ENCODE data around the gene TEX19.

DNA sequence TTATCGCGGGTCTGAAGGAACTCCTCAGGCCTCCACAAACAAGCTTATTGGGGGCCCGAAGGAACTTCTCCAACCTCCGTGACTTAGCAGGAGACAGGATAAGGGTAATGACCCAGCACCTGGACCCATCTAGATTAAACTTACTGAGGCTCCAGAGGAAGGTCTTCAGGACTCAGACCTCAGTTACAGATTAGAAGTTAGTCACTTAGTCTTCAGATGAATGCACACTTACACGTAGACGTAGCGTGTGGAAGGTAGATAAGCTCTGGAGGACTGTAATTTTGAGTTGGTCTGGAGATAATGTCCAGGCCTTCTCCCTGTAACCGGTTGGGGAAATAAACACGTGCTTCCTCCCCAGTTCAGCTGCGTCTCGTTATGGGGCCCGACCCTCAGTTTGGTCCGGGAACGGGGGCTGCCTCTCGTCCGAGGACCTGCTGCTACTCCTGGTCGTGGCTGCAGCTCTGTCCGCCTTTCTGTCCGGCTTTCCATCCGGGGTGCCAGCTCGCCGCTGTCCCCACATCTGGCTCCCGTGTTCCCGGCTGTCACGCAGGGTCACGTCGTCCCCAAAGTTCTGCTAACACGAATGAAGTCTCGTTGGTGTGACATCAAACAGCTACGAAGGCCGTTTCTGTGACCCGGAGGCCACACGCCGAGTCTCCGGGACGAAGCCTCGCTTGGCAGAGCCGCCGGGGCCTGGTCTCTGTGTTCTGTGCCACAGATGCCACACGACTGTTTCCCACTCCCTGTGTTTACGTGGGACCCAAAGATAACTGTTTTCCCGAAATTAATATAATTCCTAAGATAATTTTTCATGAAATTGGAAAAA lies 13.7 kb upstream of the TEX19 start:
- TF ChIP-seq, protein P1, sequence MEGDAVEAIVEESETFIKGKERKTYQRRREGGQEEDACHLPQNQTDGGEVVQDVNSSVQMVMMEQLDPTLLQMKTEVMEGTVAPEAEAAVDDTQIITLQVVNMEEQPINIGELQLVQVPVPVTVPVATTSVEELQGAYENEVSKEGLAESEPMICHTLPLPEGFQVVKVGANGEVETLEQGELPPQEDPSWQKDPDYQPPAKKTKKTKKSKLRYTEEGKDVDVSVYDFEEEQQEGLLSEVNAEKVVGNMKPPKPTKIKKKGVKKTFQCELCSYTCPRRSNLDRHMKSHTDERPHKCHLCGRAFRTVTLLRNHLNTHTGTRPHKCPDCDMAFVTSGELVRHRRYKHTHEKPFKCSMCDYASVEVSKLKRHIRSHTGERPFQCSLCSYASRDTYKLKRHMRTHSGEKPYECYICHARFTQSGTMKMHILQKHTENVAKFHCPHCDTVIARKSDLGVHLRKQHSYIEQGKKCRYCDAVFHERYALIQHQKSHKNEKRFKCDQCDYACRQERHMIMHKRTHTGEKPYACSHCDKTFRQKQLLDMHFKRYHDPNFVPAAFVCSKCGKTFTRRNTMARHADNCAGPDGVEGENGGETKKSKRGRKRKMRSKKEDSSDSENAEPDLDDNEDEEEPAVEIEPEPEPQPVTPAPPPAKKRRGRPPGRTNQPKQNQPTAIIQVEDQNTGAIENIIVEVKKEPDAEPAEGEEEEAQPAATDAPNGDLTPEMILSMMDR (IDR thresholded peaks at IDR 0.05): no peak
- TF ChIP-seq POLR2A (IDR thresholded peaks at IDR 0.05): no peak
